GM19238 (cell line): ENCODE measurements around the gene ALPG.

ENCODE experiments used
- DNase-seq: peaks from one replicate; pipeline ENCODE4 v3.0.0; 2011; ENCODE audit warnings: low spot score; ENCODE audit not compliant: insufficient read length

Gene ALPG

DNA sequence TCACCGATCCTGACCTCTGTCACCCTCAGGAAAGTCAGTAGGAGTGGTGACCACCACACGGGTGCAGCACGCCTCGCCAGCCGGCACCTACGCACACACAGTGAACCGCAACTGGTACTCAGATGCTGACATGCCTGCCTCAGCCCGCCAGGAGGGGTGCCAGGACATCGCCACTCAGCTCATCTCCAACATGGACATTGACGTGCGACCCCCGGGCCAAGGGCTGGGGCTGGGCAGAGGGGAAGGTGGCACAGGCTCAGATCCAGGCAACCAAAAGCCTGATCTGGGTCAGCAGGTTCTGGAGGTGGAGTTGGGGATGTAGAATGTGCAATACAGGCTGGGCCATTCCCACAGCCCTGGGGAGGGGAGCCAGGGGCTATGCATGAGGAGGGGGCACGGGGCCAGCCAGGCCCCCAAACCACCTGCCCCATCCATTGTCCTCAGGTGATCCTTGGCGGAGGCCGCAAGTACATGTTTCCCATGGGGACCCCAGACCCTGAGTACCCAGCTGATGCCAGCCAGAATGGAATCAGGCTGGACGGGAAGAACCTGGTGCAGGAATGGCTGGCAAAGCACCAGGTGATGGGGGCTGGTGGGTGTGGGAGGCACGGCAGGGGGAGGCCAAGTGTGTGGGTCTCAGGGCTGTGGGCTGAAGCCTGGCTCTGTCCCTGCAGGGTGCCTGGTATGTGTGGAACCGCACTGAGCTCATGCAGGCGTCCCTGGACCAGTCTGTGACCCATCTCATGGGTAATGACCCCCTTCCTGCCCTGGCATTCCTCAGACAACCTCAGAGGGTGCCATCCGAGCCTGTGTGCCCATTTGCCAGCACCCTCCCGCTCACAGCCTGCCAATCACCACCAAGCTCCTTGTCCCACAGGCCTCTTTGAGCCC, 50.7 kb downstream of the ALPG start:
- no peak for DNase-seq

DNA sequence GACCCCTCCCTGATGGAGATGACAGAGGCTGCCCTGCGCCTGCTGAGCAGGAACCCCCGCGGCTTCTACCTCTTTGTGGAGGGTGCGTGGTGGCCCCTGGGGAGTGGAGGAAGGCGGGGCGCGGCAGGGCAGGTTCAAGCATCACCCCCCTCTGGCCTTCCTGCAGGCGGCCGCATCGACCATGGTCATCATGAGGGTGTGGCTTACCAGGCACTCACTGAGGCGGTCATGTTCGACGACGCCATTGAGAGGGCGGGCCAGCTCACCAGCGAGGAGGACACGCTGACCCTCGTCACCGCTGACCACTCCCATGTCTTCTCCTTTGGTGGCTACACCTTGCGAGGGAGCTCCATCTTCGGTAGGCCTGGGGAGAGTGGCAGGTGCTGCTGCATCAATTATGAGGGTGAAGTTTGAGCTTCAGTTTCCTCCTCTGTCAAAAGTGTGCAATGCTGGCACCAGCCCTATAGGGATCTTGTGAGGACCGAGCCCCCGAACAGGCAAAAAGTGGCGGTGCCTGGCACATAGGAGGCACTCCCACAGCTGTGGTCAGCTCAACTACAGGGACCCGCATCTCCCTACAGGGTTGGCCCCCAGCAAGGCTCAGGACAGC, 51.5 kb downstream of the ALPG start:
- no peak for DNase-seq

DNA sequence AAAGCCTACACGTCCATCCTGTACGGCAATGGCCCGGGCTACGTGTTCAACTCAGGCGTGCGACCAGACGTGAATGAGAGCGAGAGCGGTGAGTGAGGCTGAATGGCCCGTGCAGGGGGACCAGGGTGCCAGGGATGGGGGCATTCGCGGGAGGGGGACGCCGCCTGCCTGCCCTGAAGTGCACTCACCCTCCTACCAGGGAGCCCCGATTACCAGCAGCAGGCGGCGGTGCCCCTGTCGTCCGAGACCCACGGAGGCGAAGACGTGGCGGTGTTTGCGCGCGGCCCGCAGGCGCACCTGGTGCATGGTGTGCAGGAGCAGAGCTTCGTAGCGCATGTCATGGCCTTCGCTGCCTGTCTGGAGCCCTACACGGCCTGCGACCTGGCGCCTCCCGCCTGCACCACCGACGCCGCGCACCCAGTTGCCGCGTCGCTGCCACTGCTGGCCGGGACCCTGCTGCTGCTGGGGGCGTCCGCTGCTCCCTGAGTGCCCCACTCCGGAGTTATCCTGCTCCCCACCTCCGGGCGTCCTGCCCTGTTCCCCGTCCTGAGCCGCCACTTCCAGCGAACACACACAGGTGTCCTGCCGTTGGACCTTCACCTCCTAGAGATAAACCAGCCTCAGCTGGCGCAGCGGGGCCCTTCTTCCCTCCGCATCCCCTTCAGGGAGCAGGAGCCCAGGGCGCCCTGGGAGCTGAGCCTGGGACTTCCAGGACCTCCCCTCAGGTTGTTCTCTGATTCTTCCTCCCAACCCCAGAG, 52.2 kb downstream of the ALPG start:
- no peak for DNase-seq

GRCh38 chr2:232459419-232460035, 52.9 kb downstream of the ALPG start:
- no peak for DNase-seq

- no peak for DNase-seq
These were observed 53.5 kb downstream of the ALPG start for GRCh38 chr2:232460171-232460570.
